K562 (cell line): Measurements from ENCODE around the gene SPNS1. TPM values are rescaled to one million over a fixed set of nuclear protein-coding genes. Genes with fewer than 3 reads are reported as not detected.
A peak's percentile ranks its signal among the peaks of the same experiment; 100 is the strongest.

ENCODE experiments used
- ATAC-seq: fragments of 200-7000 bp; cut with Tn5 transposase; 3 replicates; pipeline ENCODE4 v1.9.1; 2020; ENCODE audit warnings: moderate library complexity
- BruUV-seq: library from RNA; stranded (reverse); fragments of 400-500 nt; replicated peaks from 2 replicates; lab custom pipeline; 2021; lab: Mats Ljungman, UMichigan
- CTCF ChIA-PET: fragments of 300-600 bp; formaldehyde crosslinking; extraction: SDS; loops from one replicate; lab custom pipeline; 2021; ENCODE audit warnings: low intra/inter-chr PET ratio; lab: Yijun Ruan, JAX
- POLR2A ChIA-PET: fragments of 300-600, 350-650 bp; sonication (Branson Sonifier 250); formaldehyde crosslinking; extraction: SDS; loops from one replicate; lab custom pipeline; 2021; ENCODE audit warnings: antibody characterized with exemption, inconsistent platforms; lab: Yijun Ruan, JAX
- DNase-seq, 4 experiments: peaks; one replicate each; pipeline versions ENCODE4 v3.0.0 to v3.0.0-alpha.2; 2011 to 2018; ENCODE audit warnings: low spot score in 3 of 4, mixed read lengths in 3 of 4; ENCODE audit errors: extremely low read depth in 1 of 4
- FAIRE-seq: peaks from 2 replicates; lab custom pipeline; 2011; peaks lifted over from hg19 to GRCh38; lab: Jason Lieb, UNC
- H2AFZ ChIP-seq: 2 replicates; pipeline ENCODE4 v1.6.0; 2011; ENCODE audit warnings: low read depth, low read length, control low read depth, inconsistent platforms
- H3K27ac ChIP-seq: fragments of 200-600 bp; 3 replicates; pipeline ENCODE4 v1.8.0; 2011; ENCODE audit warnings: low read depth, mild to moderate bottlenecking, control low read depth, inconsistent platforms, low read length, moderate library complexity, mixed read lengths; ENCODE audit errors: extremely low read depth
- H3K27me3 ChIP-seq, 2 experiments: fragments of 300-600 bp in 1 of 2; 2 replicates in 1 of 2; 3 replicates in 1 of 2; pipeline versions ENCODE4 v1.6.0 to v1.8.0; 2011; ENCODE audit warnings: inconsistent platforms in 2 of 2, low read length in 2 of 2, mild to moderate bottlenecking in 1 of 2, mixed read lengths in 1 of 2, moderate library complexity in 1 of 2; ENCODE audit not compliant: control insufficient read depth in 2 of 2, insufficient read depth in 2 of 2
- H3K36me3 ChIP-seq: fragments of 300-600 bp; 3 replicates; pipeline ENCODE4 v1.8.0; 2011; ENCODE audit warnings: mild to moderate bottlenecking, low read length, inconsistent platforms; ENCODE audit not compliant: control insufficient read depth, insufficient read depth
- H3K4me1 ChIP-seq, 2 experiments: fragments of 200-600 bp in 1 of 2; replicated peaks in 1 of 2; 2 replicates in 1 of 2; 3 replicates in 1 of 2; pipeline versions ENCODE4 v1.5.1 to v1.8.0; 2011; ENCODE audit warnings: inconsistent platforms in 2 of 2, low read length in 2 of 2, mild to moderate bottlenecking in 1 of 2, mixed read lengths in 1 of 2, moderate library complexity in 1 of 2; ENCODE audit not compliant: control insufficient read depth in 2 of 2, insufficient read depth in 2 of 2
- H3K4me2 ChIP-seq: 2 replicates; pipeline ENCODE4 v1.6.1; 2011; ENCODE audit warnings: low read length, control low read depth, inconsistent platforms, mixed read lengths; ENCODE audit not compliant: insufficient read depth
- H3K4me3 ChIP-seq: fragments of 200-600 bp; sonication (generic), shearing (Covaris generic); 2 replicates; pipeline ENCODE4 v1.5.1; 2016; ENCODE audit warnings: control low read depth, inconsistent platforms
- H3K79me2 ChIP-seq: fragments of 200-600 bp; 3 replicates; pipeline ENCODE4 v1.8.0; 2011; ENCODE audit warnings: low read length, inconsistent platforms; ENCODE audit not compliant: control insufficient read depth, insufficient read depth
- H3K9ac ChIP-seq, 2 experiments: 2 replicates each; pipeline versions ENCODE4 v1.6.0 to v1.6.1; 2011; ENCODE audit warnings: low read depth in 2 of 2, low read length in 2 of 2, control low read depth in 1 of 2, inconsistent platforms in 1 of 2, mild to moderate bottlenecking in 1 of 2, mixed read lengths in 1 of 2; ENCODE audit not compliant: insufficient read depth in 1 of 2
- H3K9me1 ChIP-seq: one replicate; pipeline ENCODE4 v1.6.0; 2011; ENCODE audit warnings: inconsistent platforms, mild to moderate bottlenecking, low read length, moderate library complexity; ENCODE audit not compliant: control insufficient read depth, insufficient read depth
- H3K9me3 ChIP-seq: replicated peaks from 2 replicates; pipeline ENCODE4 v1.5.1; 2011; ENCODE audit warnings: low read depth, low read length, inconsistent platforms; ENCODE audit not compliant: control insufficient read depth, insufficient read depth
- H4K20me1 ChIP-seq: replicated peaks from 2 replicates; pipeline ENCODE4 v1.6.1; 2011; ENCODE audit warnings: low read length, inconsistent platforms, mixed read lengths; ENCODE audit not compliant: control insufficient read depth, insufficient read depth
- ATF6 ChIP-seq: sonication (generic); formaldehyde crosslinking; IDR thresholded peaks from 2 replicates; pipeline ENCODE4 v1.4.0; 2020; ENCODE audit warnings: mild to moderate bottlenecking, missing genetic modification reagents
- BCOR ChIP-seq: fragments of 450-650 bp; IDR thresholded peaks from 2 replicates; pipeline ENCODE4 v1.6.1; 2016
- KDM1A ChIP-seq, 2 experiments: fragments of 450-650 bp; IDR thresholded peaks; 2 replicates each; pipeline ENCODE4 v1.6.1; 2016; ENCODE audit warnings: mild to moderate bottlenecking in 2 of 2
- ZFPM2 ChIP-seq: fragments of 250-450 bp; sonication (Bioruptor Pico); IDR thresholded peaks from 2 replicates; pipeline ENCODE4 v1.5.1; 2022; ENCODE audit warnings: mild to moderate bottlenecking
- ZFX ChIP-seq: sonication (generic); formaldehyde crosslinking; IDR thresholded peaks from 2 replicates; pipeline ENCODE4 v1.8.0; 2022; ENCODE audit warnings: mild to moderate bottlenecking, missing genetic modification reagents, moderate library complexity
- ZNF121 ChIP-seq: sonication (generic); formaldehyde crosslinking; conservative IDR thresholded peaks from 2 replicates; pipeline ENCODE4 v1.8.0; 2022; ENCODE audit warnings: missing genetic modification reagents
- WGBS: fragments of 100-300 bp; shearing (Covaris generic); methylation state at CpG from one replicate; pipeline ENCODE4 v1.1.6; 2016; ENCODE audit warnings: low coverage, mixed read lengths; ENCODE audit not compliant: insufficient coverage; ENCODE audit errors: missing lambda C conversion rate; 5-methylcytosine and 5-hydroxymethylcytosine counted together
- in situ Hi-C: fragments of 300-500 bp; cut with MboI; formaldehyde crosslinking; loops from 4 replicates; pipeline ENCODE4 v1.15.0; 2018; ENCODE audit warnings: inconsistent platforms, mixed read lengths
- intact Hi-C: fragments of 100-400 bp; cut with micrococcal nuclease; formaldehyde crosslinking; loops from 2 replicates; pipeline ENCODE4 v1.14.2; 2022
- polyA plus RNA-seq, 8 experiments: library from polyadenylated mRNA; depleted of rRNA in 4 of 8; stranded (reverse) in 5 of 8; unstranded in 3 of 8; fragments of >200 nt; fragmentation: Nextera tagmentation in 2 of 8; fragmentation: Illumina TruSeq in 1 of 8; extraction: Ambion mirVana in 2 of 8; extraction: Trizol in 1 of 8; gene quantifications; 2 replicates each; pipeline versions ENCODE4 v1.2.1 to v1.2.3, GENCODE V29; 2011 to 2014; ENCODE audit warnings: inconsistent platforms in 1 of 8, missing spikeins in 1 of 8
- total RNA-seq, 7 experiments: library from RNA; depleted of rRNA in 6 of 7; stranded (reverse); fragments of >200 nt in 6 of 7; fragmentation: Illumina TruSeq in 2 of 7; extraction: Trizol in 2 of 7; gene quantifications; 2 replicates each; pipeline versions ENCODE4 v1.2.1 to v1.2.3, GENCODE V29; 2011 to 2021; ENCODE audit warnings: low replicate concordance in 1 of 7

SPNS1 gene
- total and polyA plus RNA-seq, 9 of the 15 experiments (the other 6 are each of a cell fraction or from before 2014, with no cell fraction given) = 0.58 to 64.9 (median 13.7) TPM

- no peaks in the 10 kb centered on the region for H3K79me2 ChIP-seq
- WGBS = 78% methylated on average over 4 of the region's 4 CpGs
- H3K27me3 ChIP-seq = no peaks in the 10 kb centered on the region
- no TSS peak for BruUV-seq
- in situ Hi-C loops (loop anchor here (25.0 kb wide), 1 partner anchor 363 kb away; no protein-coding TSS in a partner anchor), intact Hi-C loops (no loop called here)
- no peaks in the 10 kb centered on the region for H4K20me1 ChIP-seq
- no peaks in the 10 kb centered on the region for H3K36me3 ChIP-seq
- H3K9ac ChIP-seq = no peak overlapping the region
- ChIA-PET CTCF (no interaction called here), POLR2A (interaction anchor here (0.6 kb wide), 1 partner anchor 27 kb away, joined by 3 read pairs; no protein-coding TSS in a partner anchor)
- FAIRE-seq (no peak), ATAC-seq (no peak), DNase-seq (no peak)
- H3K9me3 ChIP-seq = no peaks in the 10 kb centered on the region
- no peaks in the 10 kb centered on the region for H3K9me1 ChIP-seq
- no peak overlapping the region for H3K4me2 ChIP-seq
- H2AFZ ChIP-seq = peak overlapping the region; percentile 44; the same call in 1 of the 2 replicates
- peaks cover 22 to 24% of the 10 kb centered on the region in 2 experiments; a peak in 4 of 5 replicates for H3K4me1 ChIP-seq
- H3K4me3 ChIP-seq = no peak overlapping the region
- H3K27ac ChIP-seq = no peak overlapping the region
- TF ChIP-seq BCOR (peak; percentile 49; the same call in 1 of the 2 replicates), ZNF121 (CRISPR knock-in tag) (peak; percentile 92), ATF6 (CRISPR knock-in tag) (no peak), ZFX (no peak), KDM1A (IDR thresholded peaks at IDR 0.05) (peak; percentile 25 to 26; a peak in 1 of 4 replicates), ZFPM2 (CRISPR knock-in tag) (no peak)
Observed at GRCh38 chr16:29025735-29026134, 51.2 kb downstream of the SPNS1 start.
